ENCODE results near the gene GRM7. TPM values are rescaled to one million over a fixed set of nuclear protein-coding genes. Genes with fewer than 3 reads are reported as not detected.

GRM7 gene
- total and polyA plus RNA-seq, 8 donors = 0.05 to 2.2 TPM; not detected in 6

DNA sequence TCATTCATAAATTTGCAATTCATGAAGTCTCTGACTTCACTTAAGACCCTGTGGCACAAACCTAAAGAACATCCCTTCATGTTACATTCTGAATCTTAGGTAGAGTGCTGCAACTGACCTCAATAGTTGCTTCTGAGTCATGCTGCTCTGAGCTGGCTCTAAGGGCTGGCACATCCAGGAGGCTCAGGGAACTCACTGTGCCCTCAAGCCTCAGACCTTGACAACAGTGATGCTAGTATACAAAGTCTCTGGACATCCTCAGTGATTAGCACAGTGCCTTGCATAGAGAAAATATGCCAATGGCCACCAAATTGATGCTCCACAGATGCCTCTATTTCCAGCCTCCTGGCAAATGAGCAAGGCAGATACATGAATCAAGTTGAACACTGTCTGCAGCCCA is 899.8 kb downstream of the GRM7 start:
- Histone ChIP-seq H3K9me3 (no peaks in the 10 kb centered on the region), H3K4me1 (no peaks in the 10 kb centered on the region), H3K27ac (no peak overlapping the region), H3K4me3 (no peak overlapping the region), H3K27me3 (no peaks in the 10 kb centered on the region), H3K36me3 (no peaks in the 10 kb centered on the region)
- DNase-seq = no peak
- TF ChIP-seq POLR2A (IDR thresholded peaks at IDR 0.05) = no peak
- TF ChIP-seq POLR2AphosphoS5 (IDR thresholded peaks at IDR 0.05) = no peak
- no peak for TF ChIP-seq EP300 (IDR thresholded peaks at IDR 0.05)
- no peak for TF ChIP-seq CTCF (IDR thresholded peaks at IDR 0.05)
- intact Hi-C loops (cut with DNase I; ENCODE audit: low total_unique reads) = no loop called here

- H3K4me3 ChIP-seq = no peak overlapping the region
- DNase-seq = no peak
- H3K4me1 ChIP-seq = no peaks in the 10 kb centered on the region
- 80 to 93% (median 89%) methylated on average over 2 of the region's 2 CpGs for WGBS, 5 donors
- intact Hi-C loops (cut with DNase I; ENCODE audit: low total_unique reads) = no loop called here
- TF ChIP-seq POLR2A (IDR thresholded peaks at IDR 0.05) (no peak), EP300 (IDR thresholded peaks at IDR 0.05) (no peak), CTCF (IDR thresholded peaks at IDR 0.05) (no peak), POLR2AphosphoS5 (IDR thresholded peaks at IDR 0.05) (no peak)
- no peaks in the 10 kb centered on the region for H3K9me3 ChIP-seq
- no peaks in the 10 kb centered on the region for H3K36me3 ChIP-seq
- no peaks in the 10 kb centered on the region for H3K27me3 ChIP-seq
- H3K27ac ChIP-seq = no peak overlapping the region
Measured at GRCh38 chr3:7764115-7764514, 903.2 kb downstream of the GRM7 start.

DNA sequence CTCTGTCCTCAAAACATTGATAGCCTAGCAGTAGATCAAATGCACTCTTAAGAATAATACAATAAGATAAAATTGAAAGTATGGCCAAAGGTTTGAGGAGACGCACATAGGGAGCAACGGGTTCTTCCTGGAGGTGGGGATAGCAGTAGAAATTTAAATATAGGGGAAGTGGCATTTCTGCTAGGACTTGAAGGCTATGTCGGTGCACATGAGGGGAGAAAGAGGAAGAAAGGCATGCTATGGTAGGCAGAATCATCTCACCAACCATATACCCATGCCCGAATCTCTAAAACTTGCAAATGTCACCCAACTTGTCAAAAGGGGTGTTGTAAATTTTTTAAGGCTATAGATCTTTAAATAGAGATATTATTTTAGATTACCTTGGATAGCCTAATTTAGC is 905.6 kb downstream of the GRM7 start:
- Histone ChIP-seq H3K36me3 (no peaks in the 10 kb centered on the region), H3K27ac (no peak overlapping the region), H3K9me3 (no peaks in the 10 kb centered on the region), H3K4me1 (no peaks in the 10 kb centered on the region), H3K4me3 (no peak overlapping the region), H3K27me3 (no peaks in the 10 kb centered on the region)
- TF ChIP-seq CTCF (IDR thresholded peaks at IDR 0.05) = no peak
- WGBS, 5 donors = 84 to 90% (median 87%) methylated on average over 4 of the region's 4 CpGs
- no peak for DNase-seq
- intact Hi-C loops (cut with DNase I; ENCODE audit: low total_unique reads) = no loop called here

- no peaks in the 10 kb centered on the region for H3K9me3 ChIP-seq
- H3K4me3 ChIP-seq = no peak overlapping the region
- H3K27me3 ChIP-seq = no peaks in the 10 kb centered on the region
- no peak for DNase-seq
- TF ChIP-seq CTCF (IDR thresholded peaks at IDR 0.05) = no peak
- no peaks in the 10 kb centered on the region for H3K4me1 ChIP-seq
- no peak overlapping the region for H3K27ac ChIP-seq
- intact Hi-C loops (cut with DNase I; ENCODE audit: low total_unique reads) = no loop called here
- WGBS, 5 donors = 76 to 92% (median 80%) methylated on average over 4 of the region's 4 CpGs
- H3K36me3 ChIP-seq = no peaks in the 10 kb centered on the region
Measured at GRCh38 chr3:7779331-7779730, 918.4 kb downstream of the GRM7 start.

GRCh38 chr3:7781395-7781794 is 920.5 kb downstream of the GRM7 start:
- 81 to 93% (median 89%) methylated on average over 4 of the region's 4 CpGs for WGBS, 5 donors
- intact Hi-C loops (cut with DNase I; ENCODE audit: low total_unique reads) = no loop called here
- Histone ChIP-seq H3K36me3 (no peaks in the 10 kb centered on the region), H3K9me3 (no peaks in the 10 kb centered on the region), H3K4me1 (no peaks in the 10 kb centered on the region), H3K27ac (no peak overlapping the region), H3K4me3 (no peak overlapping the region), H3K27me3 (no peaks in the 10 kb centered on the region)
- TF ChIP-seq EP300 (IDR thresholded peaks at IDR 0.05) (no peak), POLR2AphosphoS5 (IDR thresholded peaks at IDR 0.05) (no peak), POLR2A (IDR thresholded peaks at IDR 0.05) (no peak), CTCF (IDR thresholded peaks at IDR 0.05) (no peak)
- no peak for DNase-seq
